Measurements from ENCODE around the gene SLC9C2.

The SLC9C2 gene

DNA sequence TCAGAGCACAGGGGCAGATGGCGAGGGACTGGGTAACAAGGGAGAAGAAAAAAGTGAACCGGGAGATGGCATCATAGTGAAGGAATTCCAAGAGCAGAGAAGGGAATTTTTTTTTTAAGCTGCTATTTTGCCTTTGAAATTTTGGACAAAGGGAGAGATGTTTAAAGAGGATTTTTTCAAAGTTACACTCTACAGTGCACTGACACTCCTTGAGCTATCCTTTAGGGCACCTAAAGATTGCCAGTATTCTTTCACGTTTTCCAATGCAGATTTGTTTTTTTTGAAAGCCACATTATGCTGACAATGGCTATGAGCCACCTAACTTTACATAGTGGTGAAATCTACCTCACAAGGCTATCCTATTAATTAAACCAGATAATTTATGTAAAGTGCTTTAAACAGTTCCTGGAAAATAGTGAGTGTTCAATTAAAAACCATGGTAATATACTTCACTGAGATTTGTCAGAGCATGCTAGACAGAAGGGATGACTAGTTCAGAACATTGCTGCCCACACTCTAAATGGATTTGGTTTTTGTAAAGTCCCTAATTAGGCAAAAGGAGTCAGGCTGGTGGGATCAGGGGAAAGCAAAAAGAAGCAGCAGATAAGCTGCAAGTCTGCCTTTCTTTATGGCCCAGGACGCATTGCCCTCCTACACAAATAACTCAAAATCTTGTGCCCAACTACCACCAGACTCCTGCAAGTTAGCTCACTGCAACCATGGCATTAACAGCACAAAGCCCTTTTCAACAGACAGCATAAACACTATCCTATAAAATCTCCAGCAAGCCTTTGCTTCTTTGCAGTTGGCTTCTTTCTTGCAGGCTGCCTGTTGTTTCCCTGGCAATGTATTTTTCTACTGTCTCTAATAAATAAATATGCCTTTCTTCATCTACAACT is 71.8 kb downstream of the SLC9C2 start:
- no peak for TF ChIP-seq BACH2 (CRISPR knock-in tag; IDR thresholded peaks at IDR 0.05; ENCODE audit: borderline replicate concordance)
- no peak for TF ChIP-seq CSDC2 (CRISPR knock-in tag; IDR thresholded peaks at IDR 0.05)
- no peak for TF ChIP-seq ESRRG (CRISPR knock-in tag; IDR thresholded peaks at IDR 0.05)
- no peak for TF ChIP-seq RARB (CRISPR knock-in tag; IDR thresholded peaks at IDR 0.05)
- no peak for TF ChIP-seq ZFP30 (CRISPR knock-in tag; IDR thresholded peaks at IDR 0.05)
- TF ChIP-seq, protein P1, sequence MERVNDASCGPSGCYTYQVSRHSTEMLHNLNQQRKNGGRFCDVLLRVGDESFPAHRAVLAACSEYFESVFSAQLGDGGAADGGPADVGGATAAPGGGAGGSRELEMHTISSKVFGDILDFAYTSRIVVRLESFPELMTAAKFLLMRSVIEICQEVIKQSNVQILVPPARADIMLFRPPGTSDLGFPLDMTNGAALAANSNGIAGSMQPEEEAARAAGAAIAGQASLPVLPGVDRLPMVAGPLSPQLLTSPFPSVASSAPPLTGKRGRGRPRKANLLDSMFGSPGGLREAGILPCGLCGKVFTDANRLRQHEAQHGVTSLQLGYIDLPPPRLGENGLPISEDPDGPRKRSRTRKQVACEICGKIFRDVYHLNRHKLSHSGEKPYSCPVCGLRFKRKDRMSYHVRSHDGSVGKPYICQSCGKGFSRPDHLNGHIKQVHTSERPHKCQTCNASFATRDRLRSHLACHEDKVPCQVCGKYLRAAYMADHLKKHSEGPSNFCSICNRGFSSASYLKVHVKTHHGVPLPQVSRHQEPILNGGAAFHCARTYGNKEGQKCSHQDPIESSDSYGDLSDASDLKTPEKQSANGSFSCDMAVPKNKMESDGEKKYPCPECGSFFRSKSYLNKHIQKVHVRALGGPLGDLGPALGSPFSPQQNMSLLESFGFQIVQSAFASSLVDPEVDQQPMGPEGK (CRISPR knock-in tag; IDR thresholded peaks at IDR 0.05; ENCODE audit: borderline replicate concordance) = no peak
- no peak for TF ChIP-seq GLIS3 (CRISPR knock-in tag; IDR thresholded peaks at IDR 0.05)
- TF ChIP-seq PPARA (CRISPR knock-in tag; IDR thresholded peaks at IDR 0.05; ENCODE audit: borderline replicate concordance) = no peak
- TF ChIP-seq OSR1 (CRISPR knock-in tag; IDR thresholded peaks at IDR 0.05) = no peak
- TF ChIP-seq ZNF8 (CRISPR knock-in tag; IDR thresholded peaks at IDR 0.05) = no peak
- ATAC-seq = peak; percentile 51

DNA sequence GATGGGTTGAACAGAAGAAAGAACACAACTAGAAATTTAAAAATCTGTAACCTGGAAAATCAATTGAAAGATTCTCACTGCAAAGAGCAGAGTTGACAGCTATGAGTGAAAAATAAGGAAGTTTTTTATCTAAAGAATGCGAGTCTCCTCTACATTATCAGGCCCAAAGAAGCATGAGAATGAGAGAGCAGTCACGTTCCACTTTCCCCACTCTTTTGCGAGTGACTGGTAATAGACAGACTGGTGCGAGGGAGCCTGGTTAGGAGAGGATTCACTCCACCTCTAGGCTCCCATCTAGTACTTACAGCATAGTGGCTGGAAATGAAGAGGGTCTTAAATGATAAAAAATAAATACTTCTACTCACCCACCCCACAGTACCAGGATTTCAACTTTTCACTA is 73.8 kb downstream of the SLC9C2 start:
- TF ChIP-seq GLIS3 (CRISPR knock-in tag; IDR thresholded peaks at IDR 0.05) = no peak
- no peak for TF ChIP-seq ARNTL (CRISPR knock-in tag; IDR thresholded peaks at IDR 0.05; ENCODE audit: borderline replicate concordance, low read depth)
- TF ChIP-seq ESRRG (CRISPR knock-in tag; IDR thresholded peaks at IDR 0.05) = no peak
- TF ChIP-seq, protein P2, sequence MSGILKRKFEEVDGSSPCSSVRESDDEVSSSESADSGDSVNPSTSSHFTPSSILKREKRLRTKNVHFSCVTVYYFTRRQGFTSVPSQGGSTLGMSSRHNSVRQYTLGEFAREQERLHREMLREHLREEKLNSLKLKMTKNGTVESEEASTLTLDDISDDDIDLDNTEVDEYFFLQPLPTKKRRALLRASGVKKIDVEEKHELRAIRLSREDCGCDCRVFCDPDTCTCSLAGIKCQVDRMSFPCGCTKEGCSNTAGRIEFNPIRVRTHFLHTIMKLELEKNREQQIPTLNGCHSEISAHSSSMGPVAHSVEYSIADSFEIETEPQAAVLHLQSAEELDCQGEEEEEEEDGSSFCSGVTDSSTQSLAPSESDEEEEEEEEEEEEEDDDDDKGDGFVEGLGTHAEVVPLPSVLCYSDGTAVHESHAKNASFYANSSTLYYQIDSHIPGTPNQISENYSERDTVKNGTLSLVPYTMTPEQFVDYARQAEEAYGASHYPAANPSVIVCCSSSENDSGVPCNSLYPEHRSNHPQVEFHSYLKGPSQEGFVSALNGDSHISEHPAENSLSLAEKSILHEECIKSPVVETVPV (CRISPR knock-in tag; IDR thresholded peaks at IDR 0.05) = no peak
- TF ChIP-seq, protein P1 (CRISPR knock-in tag; IDR thresholded peaks at IDR 0.05; ENCODE audit: borderline replicate concordance) = no peak
- no peak for TF ChIP-seq PPARA (CRISPR knock-in tag; IDR thresholded peaks at IDR 0.05; ENCODE audit: borderline replicate concordance)
- no peak for TF ChIP-seq ISL1 (CRISPR knock-in tag; IDR thresholded peaks at IDR 0.05)
- no peak for TF ChIP-seq ZNF565 (CRISPR knock-in tag; conservative IDR thresholded peaks at IDR 0.05; ENCODE audit: low read depth)
- no peak for TF ChIP-seq TCF4 (CRISPR knock-in tag; IDR thresholded peaks at IDR 0.05; ENCODE audit: borderline replicate concordance)
- TF ChIP-seq, protein P3, sequence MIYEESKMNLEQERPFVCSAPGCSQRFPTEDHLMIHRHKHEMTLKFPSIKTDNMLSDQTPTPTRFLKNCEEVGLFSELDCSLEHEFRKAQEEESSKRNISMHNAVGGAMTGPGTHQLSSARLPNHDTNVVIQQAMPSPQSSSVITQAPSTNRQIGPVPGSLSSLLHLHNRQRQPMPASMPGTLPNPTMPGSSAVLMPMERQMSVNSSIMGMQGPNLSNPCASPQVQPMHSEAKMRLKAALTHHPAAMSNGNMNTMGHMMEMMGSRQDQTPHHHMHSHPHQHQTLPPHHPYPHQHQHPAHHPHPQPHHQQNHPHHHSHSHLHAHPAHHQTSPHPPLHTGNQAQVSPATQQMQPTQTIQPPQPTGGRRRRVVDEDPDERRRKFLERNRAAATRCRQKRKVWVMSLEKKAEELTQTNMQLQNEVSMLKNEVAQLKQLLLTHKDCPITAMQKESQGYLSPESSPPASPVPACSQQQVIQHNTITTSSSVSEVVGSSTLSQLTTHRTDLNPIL (CRISPR knock-in tag; IDR thresholded peaks at IDR 0.05; ENCODE audit: low read depth) = no peak
- no peak for TF ChIP-seq ZFP3 (CRISPR knock-in tag; IDR thresholded peaks at IDR 0.05)
- no peak for TF ChIP-seq BACH2 (CRISPR knock-in tag; IDR thresholded peaks at IDR 0.05; ENCODE audit: borderline replicate concordance)
- no peak for TF ChIP-seq ZC3H10 (CRISPR knock-in tag; IDR thresholded peaks at IDR 0.05)
- no peak for TF ChIP-seq ZNF8 (CRISPR knock-in tag; IDR thresholded peaks at IDR 0.05)
- TF ChIP-seq SNAI2 (CRISPR knock-in tag; IDR thresholded peaks at IDR 0.05) = no peak
- TF ChIP-seq ZNF70 (CRISPR knock-in tag; IDR thresholded peaks at IDR 0.05) = no peak
- no peak for TF ChIP-seq RARB (CRISPR knock-in tag; IDR thresholded peaks at IDR 0.05)
- no peak for TF ChIP-seq OSR1 (CRISPR knock-in tag; IDR thresholded peaks at IDR 0.05)
- TF ChIP-seq, protein P4, sequence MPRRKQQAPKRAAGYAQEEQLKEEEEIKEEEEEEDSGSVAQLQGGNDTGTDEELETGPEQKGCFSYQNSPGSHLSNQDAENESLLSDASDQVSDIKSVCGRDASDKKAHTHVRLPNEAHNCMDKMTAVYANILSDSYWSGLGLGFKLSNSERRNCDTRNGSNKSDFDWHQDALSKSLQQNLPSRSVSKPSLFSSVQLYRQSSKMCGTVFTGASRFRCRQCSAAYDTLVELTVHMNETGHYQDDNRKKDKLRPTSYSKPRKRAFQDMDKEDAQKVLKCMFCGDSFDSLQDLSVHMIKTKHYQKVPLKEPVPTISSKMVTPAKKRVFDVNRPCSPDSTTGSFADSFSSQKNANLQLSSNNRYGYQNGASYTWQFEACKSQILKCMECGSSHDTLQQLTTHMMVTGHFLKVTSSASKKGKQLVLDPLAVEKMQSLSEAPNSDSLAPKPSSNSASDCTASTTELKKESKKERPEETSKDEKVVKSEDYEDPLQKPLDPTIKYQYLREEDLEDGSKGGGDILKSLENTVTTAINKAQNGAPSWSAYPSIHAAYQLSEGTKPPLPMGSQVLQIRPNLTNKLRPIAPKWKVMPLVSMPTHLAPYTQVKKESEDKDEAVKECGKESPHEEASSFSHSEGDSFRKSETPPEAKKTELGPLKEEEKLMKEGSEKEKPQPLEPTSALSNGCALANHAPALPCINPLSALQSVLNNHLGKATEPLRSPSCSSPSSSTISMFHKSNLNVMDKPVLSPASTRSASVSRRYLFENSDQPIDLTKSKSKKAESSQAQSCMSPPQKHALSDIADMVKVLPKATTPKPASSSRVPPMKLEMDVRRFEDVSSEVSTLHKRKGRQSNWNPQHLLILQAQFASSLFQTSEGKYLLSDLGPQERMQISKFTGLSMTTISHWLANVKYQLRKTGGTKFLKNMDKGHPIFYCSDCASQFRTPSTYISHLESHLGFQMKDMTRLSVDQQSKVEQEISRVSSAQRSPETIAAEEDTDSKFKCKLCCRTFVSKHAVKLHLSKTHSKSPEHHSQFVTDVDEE (CRISPR knock-in tag; IDR thresholded peaks at IDR 0.05) = no peak
- no peak for ATAC-seq
